GM19043 (cell line): ENCODE data around the gene TRAPPC11.
"Not testable (repeated sequence)": the region's sequence is repeated elsewhere in the genome, so short reads cannot be mapped to it uniquely, and the experiment has no call there.

Source experiments
- ATAC-seq: cut with Tn5 transposase; IDR thresholded peaks from one replicate; pipeline ENCODE4 v1.9.1; 2021; ENCODE audit warnings: low read depth; ENCODE audit not compliant: unreplicated experiment

TRAPPC11 gene

DNA sequence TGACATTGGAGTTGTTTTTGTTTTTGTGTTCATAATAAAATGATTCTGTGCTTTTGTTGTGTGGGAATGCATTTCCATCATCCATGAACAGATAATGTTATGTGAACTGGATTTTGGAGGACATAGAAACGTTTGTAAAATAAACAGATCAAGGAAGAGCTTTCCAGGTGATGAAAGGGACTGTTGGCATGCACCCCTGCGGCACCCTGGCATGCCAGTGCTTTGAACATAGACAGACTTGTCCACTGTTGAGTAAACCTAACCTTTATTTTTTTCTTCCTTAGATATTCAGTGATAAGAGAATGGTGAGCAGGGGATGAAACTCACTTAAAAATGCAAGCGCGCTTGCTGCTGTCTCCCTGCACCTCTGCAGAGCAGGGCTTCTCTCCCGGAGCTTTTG is 59.8 kb downstream of the TRAPPC11 start:
- no peak for ATAC-seq

DNA sequence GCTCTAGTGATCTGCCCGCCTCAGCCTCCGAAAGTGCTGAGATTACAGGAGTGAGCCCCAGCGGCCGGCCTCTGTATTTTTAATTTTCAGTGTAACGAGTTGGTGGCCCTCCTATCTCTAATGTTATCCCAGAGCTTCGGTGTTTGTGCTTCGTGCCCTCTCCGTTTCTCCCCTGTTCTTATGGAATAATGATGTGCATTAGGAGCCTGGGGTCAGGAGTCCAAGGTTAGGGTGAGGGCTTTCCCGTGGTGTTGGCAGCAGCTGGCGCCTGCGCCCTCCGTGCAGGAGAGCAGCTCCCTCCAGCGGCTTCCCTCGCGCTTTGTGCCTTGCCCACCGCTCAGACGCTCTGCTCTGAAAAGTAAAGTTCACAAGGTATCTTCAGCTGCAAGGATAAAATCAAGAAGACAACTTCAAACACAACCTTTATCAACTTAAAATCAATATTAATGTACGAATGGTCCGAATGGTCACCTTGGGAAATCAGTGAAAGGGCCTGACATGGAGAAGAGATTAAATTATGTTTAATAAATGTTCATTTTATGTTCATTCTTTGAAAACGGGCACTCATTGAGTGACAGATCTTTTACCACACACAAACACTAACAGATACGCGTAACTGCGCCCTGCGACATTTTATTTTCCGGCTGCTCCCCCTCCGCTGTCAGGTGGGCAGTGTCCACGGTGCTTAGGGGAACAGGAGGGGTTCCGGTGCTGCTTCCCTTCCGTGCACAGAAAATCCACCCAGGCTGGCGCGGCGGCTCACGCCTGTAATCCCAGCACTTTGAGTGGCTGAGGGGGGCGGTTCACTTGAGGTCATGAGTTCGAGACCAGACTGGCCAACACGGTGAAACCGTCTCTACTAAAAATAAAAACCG is 62.4 kb downstream of the TRAPPC11 start:
- ATAC-seq = no peak

DNA sequence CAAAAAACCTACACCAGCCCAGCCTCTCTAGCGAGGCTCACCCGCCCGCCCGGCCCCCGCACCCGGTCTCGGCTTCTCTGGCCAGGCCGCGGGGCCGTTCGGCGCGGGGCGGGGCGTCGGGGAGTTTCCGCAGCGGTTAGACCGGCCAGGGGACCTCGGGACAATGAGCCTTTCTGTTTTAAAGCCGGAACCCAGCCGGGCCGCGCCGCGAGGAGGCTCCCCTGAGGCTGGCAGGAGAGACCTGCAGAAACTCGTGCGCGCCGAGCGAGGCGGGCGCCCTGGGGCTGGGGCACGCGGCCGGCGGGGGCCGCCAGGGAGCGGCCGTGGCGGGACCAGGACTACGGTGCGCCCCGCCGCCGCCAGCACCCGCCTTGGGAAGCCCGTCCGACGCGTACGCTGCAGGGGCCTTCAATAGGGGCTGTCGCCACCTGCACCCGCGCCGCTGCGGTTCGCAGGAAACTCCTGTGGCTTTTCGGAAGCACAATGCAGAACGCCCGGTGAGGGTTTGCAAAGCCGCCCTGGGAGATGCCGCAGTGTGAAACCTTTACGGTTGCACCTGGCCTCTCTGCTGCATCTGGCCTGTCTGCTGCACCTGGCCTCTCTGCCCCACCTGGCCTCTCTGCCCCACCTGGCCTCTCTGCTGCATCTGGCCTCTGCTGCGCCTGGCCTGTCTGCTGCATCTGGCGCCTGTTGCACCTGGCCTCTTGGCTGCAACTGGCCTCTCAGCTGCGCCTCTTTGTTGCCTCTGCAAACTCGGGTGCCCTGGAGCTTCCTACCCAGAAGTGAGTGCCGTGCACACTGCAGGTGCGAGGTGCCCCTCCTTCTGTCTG is 63.9 kb downstream of the TRAPPC11 start:
- peak; percentile 79 for ATAC-seq

DNA sequence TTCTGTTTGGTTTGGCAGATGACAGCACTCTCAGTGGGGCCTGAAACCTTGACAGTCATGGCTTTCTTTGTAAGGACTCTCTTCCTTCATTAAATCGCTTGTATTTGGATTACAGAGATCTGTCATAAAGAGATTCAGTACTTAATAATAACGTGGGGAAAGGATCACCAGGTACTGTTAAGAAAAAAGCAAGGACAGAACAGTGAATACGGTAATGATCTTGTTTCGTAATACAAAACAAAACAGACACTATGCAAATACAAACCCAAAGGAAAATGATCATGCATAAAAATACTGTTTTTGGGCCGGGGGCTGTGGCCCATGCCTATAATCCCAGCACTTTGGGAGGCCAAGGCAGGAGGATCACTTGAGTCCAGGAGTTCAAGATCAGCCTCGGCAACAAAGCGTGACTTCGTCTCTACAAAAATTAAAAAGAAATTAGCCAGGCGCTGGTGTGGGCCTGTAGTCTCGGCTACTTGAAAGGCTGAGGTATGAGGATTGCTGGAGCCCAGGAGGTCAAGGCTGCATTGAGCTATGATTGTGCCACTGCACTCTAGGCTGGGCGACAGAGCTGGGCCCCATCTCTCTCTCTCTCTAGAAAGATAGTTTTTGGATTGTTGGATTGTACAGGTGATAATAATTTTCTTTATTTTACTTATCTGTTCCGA is 64.6 kb downstream of the TRAPPC11 start:
- no peak for ATAC-seq

- not testable (repeated sequence) for ATAC-seq
These were observed 66.5 kb downstream of the TRAPPC11 start for GRCh38 chr4:183725585-183725984.

- ATAC-seq = no peak
These were observed 68.4 kb downstream of the TRAPPC11 start for GRCh38 chr4:183727482-183727881.

DNA sequence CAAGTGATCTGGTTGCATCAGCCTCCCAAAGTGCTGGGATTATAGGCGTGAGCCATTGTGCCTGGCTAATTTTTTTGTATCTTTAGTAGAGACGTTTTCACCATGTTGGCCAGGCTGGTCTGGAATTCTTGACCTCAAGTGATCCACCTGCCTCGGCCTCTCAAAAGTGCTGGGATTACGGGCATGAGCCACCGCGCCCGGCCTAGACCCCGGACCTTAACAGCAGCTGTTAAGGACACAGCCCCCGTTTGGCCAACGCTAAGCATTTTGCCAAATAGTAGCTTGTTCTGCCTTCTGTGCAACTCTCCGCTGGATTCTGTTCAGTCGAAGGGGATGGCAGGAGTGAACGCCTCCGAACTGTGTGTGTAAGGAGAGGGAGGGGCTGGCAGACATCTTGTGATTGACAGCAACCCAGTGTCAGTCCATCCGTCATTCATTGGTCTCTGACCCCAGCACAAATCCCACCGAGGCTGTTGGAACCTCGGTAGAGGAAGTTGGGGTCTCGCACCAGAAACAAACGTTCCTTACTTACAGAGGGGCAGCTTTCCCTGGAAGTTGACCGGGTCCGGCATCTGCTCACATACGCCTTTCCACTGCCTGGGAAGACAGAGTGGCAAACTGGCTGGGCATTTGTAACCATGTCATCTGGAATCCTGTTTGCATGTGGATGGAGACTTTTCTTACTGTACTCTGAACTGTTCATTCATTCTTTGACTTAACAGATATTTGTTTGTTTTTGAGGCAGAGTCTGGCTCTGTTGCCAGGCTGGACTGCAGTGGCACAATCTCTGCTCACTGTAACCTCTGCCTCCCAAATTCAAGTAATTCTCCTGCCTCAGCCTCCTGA is 69.4 kb downstream of the TRAPPC11 start:
- ATAC-seq = no peak

GRCh38 chr4:183729069-183729406 is 69.9 kb downstream of the TRAPPC11 start:
- no peak for ATAC-seq

- no peak for ATAC-seq
These were observed 70.6 kb downstream of the TRAPPC11 start for GRCh38 chr4:183729430-183730328.

DNA sequence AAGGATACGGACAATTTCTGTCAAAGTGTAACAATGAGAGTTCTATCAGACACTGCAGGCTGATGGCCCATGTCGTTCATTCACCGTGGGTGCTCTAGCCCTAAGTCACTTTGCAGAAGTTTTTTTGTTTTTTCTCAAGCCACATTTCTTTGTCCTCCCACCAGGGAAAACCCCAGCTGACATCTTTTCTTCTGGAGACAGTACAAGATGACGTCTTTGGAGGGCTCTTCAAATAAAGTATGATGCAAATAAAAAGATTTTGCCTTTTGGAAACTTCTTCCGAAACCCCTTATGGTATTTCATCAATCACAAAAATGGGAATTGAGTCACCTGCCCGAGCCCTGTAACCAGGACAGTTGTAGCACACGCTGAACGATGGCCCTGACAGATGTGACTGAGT is 73.2 kb downstream of the TRAPPC11 start:
- no peak for ATAC-seq

- no peak for ATAC-seq
These were observed 74.1 kb downstream of the TRAPPC11 start for GRCh38 chr4:183733181-183733580.

DNA sequence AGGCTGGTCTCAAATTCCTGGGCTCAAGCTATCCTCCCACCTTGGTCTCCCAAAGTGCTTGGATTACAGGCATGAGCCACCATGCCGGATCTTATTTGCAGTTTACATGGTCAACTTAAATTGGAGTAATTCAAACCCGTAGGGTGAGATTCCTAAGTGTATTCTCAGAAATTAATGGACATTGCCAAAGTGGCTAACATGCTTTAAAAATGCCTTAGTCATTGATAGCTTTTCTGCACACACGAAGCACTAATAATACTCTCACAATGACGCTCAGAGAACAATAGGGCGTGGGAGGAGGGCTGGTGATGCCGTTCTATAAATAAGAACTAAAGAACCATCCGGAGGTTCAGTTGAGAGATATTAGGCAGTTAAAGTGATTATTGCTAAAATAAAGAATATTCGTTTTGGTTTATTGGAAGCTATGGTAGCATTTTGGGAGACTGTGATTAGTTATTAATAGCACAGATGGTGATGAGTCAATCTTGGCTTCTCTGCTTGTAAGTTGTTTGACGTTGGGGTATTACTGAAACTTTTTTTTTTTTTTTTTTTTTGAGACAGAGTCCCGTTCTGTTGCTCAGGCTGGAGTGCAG is 79.1 kb downstream of the TRAPPC11 start:
- no peak for ATAC-seq

DNA sequence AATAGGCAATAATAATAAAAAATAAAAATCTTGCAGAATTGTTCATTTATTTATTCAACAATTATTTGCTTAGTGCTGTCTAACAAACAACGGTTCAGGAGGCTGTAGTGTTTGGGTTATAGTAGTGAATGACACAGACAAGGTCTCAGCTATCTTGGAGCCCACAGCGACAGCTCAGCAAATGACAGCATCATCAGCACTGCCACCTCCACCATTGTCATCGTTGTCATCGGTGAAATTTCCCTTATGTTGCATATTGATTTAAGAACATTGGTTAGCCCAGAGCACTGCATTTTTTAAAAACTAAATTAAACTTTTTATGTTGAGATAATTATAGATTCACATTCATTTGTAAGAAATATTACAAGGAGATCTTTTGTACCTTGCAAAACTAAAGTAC is 79.9 kb downstream of the TRAPPC11 start:
- no peak for ATAC-seq

GRCh38 chr4:183746305-183747229 is 87.5 kb downstream of the TRAPPC11 start:
- ATAC-seq = no peak

DNA sequence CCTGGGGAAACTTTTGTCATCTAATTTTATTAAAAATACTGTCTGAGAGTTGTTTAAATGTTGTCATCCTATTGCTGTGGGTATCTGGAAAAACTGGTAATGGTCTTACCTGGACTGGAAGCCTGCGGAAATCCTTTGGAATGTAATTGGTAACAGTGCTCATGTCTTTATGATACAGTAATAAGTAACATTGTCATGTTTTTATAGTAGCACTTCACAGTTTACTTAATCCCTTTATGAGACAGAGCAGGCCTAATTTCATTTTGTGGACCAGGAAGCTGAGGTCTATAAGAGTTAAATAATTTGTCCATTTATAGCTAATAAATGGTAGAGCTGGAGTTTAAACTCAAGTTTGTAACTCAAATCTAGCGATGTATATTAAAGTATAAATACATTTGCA is 88.3 kb downstream of the TRAPPC11 start:
- ATAC-seq = no peak

GRCh38 chr4:183747931-183748670 is 89.0 kb downstream of the TRAPPC11 start:
- no peak for ATAC-seq

- ATAC-seq = no peak
These were observed 92.0 kb downstream of the TRAPPC11 start for GRCh38 chr4:183751106-183751505.
